ENCODE data around the gene ATXN7L1.
A peak's percentile ranks its signal among the peaks of the same experiment; 100 is the strongest.

ATXN7L1 gene

DNA sequence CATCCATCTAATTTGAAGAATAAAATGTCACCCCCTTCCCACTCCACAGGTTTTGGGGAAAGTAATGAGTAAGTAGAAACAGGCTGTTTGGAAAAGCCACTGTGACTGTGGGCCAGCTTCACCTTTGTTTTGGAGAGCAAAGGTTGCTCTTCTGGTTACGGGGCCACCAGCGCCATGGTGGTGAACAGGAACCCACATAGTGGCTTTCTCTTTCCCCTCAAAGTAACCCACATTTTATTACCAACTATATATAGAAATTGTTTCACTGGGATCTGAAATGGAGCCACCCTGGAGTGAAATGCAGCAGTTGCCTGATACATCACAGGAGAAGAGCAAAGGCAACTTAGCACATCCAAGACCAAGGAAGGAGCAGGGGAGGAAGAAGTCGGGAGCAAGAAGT, 182.8 kb downstream of the ATXN7L1 start:
- no peak for DNase-seq

DNA sequence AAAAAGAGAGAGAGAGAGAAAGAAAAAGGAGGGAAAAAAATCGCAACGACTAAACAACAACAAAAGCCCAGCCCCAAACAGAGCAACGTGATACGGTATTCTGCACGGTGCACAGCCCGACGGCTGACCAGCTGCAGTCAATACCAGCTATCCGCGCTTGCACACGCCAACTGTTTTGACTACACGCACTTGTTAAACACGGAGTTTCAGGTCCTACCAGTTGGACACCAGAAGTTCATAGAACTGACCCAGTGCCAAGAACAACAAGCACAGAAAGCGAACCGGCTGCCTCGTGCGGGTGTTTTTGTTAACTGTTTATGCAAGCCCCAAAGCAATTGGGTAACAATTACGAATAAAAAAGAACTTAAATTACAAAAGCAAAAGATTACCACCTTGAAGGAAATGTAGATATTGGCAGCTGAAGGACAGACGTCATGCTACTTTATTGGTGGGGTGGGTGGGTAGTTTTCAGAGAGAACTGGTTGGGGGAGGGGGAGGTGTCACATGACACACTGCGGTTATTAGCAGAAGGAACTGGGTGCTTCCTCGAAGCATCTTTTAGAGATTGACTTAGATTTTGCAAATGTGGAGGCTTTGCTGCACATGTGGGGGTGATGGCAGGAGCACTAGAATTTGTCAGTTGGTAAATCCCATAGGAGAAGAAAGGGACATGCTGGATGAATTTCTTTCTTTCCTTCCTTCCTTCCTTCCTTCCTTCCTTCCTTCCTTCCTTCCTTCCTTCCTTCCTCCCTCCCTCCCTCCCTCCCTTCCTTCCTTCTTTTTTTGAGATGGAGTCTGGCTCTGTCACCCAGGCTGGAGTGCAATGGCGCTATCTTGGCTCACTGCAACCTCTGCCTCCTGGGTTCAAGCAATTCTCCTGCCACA, 184.5 kb downstream of the ATXN7L1 start:
- peak; percentile 49 for DNase-seq

DNA sequence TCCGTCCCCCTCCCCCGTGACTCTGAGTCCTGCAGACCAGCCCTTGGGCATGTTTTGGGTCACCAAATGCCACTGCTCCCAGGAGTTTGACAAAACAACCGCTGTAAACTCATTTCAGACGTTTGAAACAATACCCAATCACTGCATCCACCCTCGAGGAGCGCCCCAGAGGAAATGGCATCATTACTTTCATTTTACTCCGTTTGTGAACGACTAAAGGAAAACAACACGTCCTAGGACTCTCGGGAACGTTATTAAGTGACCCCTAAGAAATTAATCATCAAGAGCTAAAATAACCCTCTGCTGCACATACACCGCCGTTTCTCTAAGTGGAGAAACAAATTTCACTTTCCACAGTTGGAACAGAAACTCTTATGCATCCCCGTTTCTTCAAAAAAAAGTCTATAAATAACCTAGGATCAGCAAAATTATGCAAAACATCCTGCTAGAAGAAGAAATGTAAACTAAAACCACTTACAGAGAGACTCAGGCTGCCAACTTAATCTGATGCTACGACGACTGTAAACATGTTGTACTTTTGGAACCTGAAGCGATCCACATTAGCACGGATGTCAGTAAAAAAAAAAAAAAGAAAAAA, 185.2 kb downstream of the ATXN7L1 start:
- DNase-seq, result peak; percentile 85

DNA sequence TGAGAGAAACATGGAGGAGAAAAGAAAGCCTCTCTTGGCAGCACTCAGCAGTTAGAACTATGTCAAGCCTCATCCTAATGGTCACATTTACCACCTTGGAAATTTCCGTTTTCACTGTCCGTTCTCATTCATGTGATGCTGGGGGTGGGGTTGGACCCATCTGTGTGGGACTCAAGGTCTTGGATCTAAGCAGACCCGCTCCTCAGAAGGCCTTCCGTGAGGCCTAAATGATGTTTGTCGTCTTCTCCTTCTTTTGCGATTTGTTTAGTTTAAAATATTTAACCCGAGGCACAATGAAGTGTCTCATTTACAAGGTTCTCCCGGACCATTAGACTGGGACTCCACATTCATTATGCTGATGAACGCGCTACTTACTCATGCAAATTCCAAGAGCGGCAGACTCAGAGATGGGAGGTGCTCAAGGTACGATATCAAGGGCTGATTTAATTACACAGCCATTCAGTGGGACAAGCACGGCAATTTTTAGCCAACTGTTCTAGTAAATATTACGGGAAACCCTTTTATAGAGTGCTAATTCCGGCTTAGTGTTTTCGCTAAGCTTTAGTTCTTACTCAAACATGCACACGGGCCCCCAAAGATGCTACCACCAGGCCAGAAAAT, 186.0 kb downstream of the ATXN7L1 start:
- DNase-seq, result no peak

DNA sequence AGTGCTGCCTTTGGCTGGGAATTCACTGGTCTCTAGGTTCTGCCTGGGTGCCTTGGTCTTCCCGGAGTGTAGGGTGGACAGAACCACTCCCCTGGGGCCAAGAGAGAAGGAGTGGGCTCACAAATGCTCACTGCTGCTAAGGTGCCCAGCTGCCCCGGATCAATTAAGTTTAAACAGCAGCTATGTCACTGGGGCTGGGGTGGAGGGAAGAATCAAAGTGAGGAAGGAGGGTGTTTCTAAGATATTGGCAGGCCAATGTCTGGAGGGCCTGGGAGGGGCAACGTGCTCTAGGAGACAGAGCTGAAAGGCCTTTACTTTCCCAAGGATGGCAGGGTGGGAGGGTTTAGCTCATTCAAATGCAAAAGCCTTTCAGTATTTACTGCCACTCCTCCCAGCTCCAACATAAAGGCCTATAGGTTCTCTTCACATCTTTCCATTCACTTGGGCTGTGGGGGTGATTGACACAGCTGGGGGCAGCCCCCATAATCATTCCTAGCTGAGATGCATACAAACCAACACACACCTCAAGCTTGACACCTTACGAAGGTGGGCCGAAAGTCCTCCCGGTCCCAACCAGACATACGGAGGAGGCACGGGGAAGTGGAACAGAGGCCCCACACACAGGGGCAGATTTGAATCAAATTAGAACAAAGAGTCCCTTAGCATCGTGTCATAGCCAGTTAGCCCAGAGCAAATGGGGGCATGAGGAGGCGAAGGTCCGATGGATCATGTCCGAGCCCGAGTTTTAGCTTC, 187.2 kb downstream of the ATXN7L1 start:
- DNase-seq, result no peak

DNA sequence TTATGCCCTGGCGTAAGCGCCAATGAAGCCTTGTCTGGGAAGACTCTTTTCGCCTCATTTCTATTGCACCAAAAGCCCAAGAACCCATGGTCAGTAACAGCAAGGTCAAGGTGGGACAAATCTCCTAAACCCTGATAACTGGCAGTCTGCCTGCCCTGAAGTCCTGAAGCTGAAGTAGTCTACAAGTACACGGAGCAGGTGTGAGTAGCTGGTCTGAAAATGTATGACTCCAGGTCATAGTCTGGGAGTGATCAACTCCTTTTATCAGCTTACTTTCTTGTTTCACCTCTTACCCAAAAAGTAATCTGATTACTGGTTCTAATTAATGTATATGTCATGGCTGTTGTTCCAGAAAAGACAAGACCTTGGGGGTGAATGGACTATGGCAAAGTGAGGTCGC, 187.8 kb downstream of the ATXN7L1 start:
- DNase-seq, result no peak

DNA sequence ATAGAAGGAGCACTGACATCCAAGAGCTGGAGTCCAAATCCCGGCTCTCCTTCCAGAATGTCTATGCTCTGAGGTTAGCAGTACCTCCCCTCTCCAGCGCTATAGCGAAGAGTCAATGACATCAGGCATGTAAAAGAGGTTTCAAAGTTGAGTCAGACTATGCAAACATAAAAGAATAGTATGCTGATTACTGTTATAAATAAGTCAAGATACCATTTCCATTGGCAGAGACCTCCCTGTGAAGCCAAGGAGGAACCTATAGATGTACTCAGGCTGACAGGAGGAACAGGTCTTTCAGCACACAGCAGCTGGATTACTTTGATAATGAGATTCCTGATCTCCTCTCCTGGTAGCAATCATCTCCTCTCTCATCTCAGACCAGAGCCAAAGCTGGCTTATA, 191.2 kb downstream of the ATXN7L1 start:
- no peak for DNase-seq

DNA sequence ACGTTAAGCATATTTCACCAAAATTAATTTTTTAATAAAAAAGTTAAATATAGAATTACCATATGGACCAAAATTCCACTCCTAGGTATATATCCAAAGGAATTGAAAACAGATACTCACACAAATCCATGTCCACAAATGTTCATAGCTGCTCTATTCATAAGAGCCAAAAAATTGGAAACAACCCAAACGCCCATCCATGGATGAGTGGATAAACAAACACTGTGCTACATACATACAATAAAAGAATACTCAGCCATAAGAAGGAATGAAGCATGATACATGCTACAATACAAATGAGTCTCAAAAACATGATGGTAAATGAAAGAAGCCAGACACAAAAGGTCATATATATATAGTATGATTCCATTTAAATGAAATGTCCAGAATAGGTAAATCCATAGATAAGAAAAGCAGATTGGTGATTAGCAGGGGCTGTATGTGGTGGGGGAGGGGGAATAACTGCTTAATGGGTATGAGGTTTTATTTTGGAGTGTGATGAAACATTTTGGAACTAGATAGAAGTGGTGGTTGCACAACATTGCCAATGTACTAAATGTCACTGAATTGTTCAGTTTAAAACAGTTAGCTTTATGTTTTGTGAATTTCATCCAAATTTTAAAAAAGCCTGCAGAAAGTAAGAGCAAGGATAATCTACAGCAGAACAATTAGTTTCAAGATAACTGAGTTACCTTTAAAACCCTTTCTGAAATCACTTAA, 193.9 kb downstream of the ATXN7L1 start:
- no peak for DNase-seq

DNA sequence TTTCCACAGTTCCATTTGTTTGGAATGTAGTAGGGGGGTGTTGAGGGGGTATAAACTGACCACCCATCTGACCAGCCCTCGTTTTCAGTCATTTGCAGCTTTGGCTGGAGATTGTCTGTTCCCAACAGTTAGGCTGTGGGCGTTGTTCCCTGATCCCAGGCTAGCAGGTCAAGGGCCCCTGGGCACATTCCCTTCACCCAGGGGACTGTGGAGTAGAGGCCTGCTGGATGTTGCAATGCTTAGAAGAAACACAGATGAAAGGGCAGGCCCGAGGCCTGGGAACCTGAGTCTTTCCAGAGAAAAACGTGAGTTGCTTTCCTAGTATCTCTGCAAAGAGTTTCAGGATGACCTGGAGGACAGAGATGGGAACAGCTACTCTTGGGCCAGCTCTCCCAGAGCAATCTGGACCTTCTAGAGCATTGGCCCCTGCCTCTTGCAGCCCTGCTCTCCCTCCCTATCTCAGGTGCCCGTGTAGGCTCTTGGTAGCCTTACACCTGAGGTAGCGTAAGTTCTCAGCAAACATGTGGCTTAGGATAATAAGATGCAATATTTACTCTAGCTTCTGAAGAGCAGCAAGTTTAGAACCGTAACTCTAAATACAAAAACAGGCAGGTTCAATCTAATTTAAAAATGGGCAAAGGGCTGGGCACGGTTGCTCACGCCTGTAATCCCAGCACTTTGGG, 195.8 kb downstream of the ATXN7L1 start:
- no peak for DNase-seq

DNA sequence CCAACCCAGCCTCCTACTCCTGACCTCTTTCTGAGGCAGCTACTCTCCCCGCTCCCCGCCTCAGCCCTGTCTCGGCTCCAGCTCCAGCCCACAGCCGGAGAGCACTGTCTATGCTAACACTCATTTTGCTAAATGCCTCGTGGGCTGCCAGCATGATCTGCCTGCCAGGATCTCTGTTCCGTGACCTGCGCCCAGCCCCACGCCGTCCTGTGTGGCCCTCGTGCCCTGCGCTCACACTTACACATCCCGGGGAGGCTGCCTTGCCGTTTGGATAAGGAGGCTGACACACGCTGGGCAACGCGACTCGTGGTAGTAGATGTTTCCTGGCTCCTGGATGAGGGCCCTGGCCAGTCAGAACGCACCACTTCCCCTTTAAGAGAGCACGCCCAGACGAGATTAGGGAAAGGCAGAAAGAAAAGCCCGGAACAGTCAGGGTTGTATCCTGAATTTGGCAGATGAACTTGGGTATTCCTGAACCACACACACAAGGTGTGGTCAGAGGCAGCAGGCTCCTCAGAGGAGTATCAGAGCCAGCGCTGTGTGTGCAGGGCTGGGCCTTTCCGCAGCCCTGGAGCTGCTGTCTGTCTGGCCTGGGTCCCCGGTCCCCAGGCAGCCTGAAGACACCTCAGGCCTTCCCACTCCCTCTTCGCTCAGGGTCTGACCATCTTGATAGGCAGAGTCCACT, 197.4 kb downstream of the ATXN7L1 start:
- DNase-seq, result peak; percentile 61

DNA sequence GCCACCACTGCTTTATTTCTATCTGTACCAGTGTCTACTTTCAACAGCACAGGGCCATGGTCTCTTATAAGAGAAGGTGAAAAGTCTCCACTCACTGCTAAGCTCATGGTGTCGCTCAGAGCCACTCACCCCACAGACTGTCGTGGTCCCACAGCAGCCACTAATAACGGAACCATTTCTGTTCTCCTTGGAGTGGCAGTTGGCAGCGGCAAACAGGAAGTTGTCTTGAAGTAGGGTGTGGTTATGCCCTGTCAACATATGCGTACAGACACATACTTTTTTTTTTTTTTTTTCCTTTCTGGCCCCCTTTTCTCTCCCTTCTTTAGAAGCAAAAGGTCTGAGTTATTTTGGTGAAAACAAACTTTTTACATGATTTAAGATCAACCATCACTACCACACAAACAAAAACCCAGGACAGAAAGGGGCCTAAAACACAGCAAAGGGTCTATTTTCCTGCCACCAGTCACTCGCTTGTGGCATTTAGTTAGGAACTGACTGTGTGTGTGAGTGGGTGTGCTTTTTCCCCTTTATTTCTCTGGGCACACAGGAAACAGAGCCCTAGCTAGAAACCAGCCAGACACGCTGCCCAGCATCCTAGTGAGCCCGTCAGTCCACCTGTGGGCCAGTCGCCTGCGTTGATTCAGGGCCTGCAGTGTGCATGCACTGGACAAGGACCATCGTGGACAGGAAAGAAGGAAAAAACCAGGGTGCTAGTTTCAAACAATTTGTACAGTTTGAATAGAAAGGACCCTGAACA, 198.4 kb downstream of the ATXN7L1 start:
- peak; percentile 93 for DNase-seq

DNA sequence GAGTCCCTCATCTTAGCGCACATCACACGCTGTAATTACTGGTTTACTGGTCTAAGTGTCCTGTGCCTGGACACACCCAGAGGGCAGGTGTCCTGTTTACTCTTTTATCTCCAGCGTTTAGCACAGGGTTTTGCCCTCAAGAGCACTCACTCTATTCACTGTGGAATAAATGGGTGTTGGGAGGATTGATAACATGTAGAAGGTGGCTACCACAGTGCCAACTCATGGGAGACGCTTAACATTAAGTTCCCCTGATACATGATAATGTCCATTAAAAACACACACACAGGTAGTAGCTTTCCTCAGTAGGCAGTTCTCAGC, 199.0 kb downstream of the ATXN7L1 start:
- no peak for DNase-seq

DNA sequence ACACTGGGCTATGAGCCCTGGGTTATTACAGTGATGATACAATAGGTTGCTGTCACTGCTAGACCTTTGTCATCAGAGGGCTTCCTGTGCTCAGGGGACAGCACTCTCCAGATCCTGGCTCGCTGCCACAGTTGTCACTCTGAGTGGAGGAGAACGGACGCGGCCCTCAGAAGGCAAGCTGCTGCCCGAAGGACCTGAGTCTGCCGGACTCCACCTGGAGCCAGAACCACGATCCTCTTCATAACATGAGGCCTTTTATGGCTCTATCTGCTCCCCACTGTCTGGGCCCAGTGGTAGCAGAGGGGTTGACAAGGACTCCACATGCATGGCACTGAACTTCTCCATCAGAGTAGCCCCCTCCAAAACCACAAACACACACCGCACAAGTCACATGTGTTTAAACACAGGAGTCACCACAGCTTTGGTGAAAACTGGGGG, 200.4 kb downstream of the ATXN7L1 start:
- DNase-seq, result peak; percentile 71

DNA sequence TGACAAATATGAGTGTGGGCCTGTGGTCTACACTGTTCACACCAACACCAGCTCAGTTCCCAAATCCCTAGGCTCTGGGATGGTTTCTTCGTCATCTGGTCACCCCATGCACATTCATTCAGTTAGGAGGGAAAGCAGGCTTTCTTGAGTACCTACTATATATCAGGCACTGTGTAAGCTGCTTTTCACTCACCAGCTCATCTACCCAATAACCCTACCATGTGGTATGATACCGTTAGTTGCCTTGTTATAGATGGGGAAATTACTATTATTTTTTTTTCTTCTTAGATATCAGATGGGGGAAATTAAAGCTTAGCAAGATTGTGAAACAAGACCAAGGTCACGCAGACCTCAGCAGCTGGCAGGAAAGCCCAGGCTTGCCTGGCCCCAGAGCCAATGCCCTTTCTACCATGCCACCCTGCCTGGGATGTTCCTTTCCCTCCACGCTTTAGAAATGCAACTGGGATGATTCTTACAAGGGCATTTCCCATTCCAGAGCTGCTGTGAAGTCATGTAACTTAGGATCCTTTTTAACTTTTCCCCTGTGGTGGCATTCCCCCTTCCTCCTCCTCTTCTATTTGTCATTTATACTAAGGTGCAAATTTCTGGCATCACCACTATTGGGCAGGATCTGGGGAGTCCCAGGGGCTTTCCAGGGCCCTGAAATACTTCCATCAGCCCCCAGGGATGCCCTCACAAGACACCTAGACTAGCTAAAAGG, 202.0 kb downstream of the ATXN7L1 start:
- no peak for DNase-seq

DNA sequence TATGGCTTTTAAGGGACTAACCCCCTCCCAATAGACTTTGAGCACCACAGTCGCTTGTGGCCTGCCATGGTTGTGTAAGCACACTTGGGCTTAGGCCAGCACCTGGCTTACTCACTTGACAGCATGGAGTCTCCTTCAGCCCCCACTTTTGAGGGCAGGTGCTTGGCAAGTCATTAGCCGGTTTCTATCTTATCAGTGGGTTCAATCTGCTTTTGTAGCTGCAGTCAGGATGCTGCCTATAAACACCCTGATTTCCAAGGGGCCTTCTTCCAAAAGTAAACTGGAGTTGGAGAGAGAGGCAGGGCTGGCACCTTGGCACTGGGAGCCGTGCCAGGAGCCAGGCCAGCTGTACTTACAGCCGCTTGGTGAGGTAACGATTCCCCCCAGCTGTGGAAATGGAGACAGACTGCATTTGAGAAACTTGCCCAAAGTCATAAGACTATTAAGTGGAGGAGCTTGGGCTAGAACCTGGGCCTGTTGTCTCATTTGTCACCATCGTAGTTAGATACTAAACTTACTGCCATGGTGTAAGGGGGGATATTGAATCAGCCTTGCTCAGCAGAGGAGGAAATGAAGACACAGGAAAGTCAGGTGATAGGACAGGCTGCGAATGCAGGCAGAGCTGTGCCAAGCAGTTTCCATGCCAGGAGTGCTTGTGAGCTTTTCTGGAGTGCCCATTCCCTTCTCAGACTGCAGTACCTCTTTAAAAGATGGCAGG, 202.9 kb downstream of the ATXN7L1 start:
- no peak for DNase-seq

DNA sequence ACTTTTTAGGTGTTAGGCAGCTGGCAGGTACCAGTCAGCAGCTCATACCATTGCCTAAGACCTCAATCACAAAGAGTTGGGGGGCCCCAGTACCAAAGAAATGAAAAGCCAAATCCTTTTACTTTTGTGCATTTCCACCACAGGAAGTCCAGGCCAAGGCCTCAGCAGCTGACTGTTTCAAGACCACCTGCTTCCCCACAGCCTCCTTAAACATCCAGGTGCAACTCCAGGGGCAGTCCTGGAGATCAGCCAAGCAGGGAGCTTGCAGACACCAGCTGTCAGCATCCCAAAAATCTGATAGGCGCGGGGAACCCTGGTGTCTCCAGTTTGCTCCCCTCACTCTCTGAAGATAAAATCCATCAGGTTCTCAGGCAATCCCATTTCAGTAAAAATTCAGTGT, 203.6 kb downstream of the ATXN7L1 start:
- no peak for DNase-seq

DNA sequence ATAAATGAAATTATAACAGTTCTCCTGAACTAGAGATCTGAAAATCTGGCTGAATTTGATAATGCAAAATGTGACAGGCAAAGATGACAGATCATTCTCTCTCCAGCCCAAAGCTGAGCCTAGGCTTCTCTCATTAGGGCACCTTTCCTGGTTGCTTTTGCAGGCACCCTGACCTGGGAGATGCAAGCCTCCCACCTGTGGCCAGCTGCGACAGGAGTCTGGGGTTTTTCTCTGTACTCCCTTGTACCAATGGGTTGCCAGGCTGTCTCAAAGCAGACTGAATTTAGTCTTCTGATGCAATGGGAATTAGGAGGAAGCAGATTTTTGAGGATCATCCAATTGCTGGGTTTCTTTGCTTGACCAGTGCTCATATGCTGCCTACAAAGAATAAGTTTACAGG, 210.1 kb downstream of the ATXN7L1 start:
- DNase-seq, result no peak

DNA sequence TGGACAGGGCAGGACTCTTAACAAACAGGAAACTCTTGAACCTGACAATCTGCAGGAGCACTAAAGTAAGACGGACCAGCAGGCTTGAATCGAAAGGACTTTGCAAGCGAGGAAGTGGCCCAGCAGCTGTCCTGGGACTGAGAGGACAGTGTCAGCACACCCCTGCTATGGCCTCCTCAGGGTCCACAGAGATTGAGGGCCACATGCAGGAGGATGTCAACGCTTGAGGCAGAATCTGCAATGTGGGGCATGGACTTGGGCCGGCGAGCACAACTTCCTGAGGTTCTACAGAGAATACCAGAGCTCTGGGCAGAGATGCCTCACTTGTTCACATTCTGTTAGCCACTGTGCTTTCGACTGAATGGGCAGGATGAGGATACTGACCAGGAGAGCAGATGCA, 210.7 kb downstream of the ATXN7L1 start:
- DNase-seq, result no peak

DNA sequence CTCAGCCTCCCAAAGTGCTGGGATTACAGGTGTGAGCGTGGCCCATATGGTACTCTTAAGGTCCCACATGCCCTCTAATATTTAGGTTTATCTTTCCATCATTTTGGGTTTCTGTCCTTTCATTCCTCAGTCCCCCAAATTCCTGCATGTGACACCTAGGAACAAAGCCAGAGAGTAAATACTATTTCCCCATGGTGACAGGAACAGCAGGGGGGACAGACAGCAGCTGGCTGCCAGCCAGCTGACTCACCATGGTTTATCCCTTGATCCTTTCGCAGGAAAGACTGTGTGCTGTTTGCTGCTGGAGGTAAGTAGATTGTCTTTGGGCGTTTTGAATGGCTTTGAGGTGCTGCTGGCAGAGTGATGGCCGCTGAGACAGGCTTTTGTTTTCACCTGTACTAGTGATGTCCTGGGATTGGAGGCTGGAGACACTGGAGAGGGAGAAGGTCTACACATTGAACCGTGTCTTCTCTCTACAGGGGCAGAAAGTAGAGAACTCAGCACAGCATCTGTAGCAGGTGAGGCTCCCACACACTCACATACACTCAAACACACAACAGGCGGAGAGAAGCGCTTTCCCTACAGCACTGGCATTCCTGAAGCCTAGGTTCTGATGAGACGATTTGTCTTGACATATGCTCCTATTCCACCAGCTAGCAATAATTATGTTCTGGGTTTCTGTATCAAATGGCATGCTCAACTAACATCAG, 211.4 kb downstream of the ATXN7L1 start:
- no peak for DNase-seq
